Measurements from ENCODE around the gene TSNAXIP1.
A peak's percentile ranks its signal among the peaks of the same experiment; 100 is the strongest.
"Not testable (repeated sequence)": the region's sequence is repeated elsewhere in the genome, so short reads cannot be mapped to it uniquely, and the experiment has no call there.

Gene TSNAXIP1

GRCh38 chr16:67786491-67786890, 20.2 kb upstream of the TSNAXIP1 start:
- DNase-seq = no peak

- no peak for DNase-seq
Measured at GRCh38 chr16:67790071-67790470, 16.6 kb upstream of the TSNAXIP1 start.

GRCh38 chr16:67796099-67796718, 10.5 kb upstream of the TSNAXIP1 start:
- DNase-seq = no peak

GRCh38 chr16:67800338-67800926, 6.3 kb upstream of the TSNAXIP1 start:
- DNase-seq = no peak

- DNase-seq = no peak
Measured at GRCh38 chr16:67801241-67801640, 5.4 kb upstream of the TSNAXIP1 start.

GRCh38 chr16:67801883-67802282, 4.8 kb upstream of the TSNAXIP1 start:
- DNase-seq = no peak

GRCh38 chr16:67803894-67804293, 2.8 kb upstream of the TSNAXIP1 start:
- DNase-seq = no peak

- DNase-seq = no peak
Measured at GRCh38 chr16:67804853-67805542, 1.7 kb upstream of the TSNAXIP1 start.

- no peak for DNase-seq
Measured at GRCh38 chr16:67805718-67806427, 816 bp upstream of the TSNAXIP1 start.

GRCh38 chr16:67807148-67807682, 526 bp downstream of the TSNAXIP1 start:
- no peak for DNase-seq

GRCh38 chr16:67811899-67812298, 5.2 kb downstream of the TSNAXIP1 start:
- no peak for DNase-seq

- DNase-seq = no peak
Measured at GRCh38 chr16:67814567-67814966, 7.9 kb downstream of the TSNAXIP1 start.

- DNase-seq = no peak
Measured at GRCh38 chr16:67820608-67821259, 14.0 kb downstream of the TSNAXIP1 start.

- no peak for DNase-seq
Measured at GRCh38 chr16:67822511-67822910, 15.8 kb downstream of the TSNAXIP1 start.

- no peak for DNase-seq
Measured at GRCh38 chr16:67825119-67825518, 18.4 kb downstream of the TSNAXIP1 start.

- no peak for DNase-seq
Measured at GRCh38 chr16:67825906-67826305, 19.2 kb downstream of the TSNAXIP1 start.

GRCh38 chr16:67828651-67829050, 22.0 kb downstream of the TSNAXIP1 start:
- no peak for DNase-seq

- DNase-seq = no peak
Measured at GRCh38 chr16:67833030-67833414, 26.3 kb downstream of the TSNAXIP1 start.

- peak; percentile 84 for DNase-seq
Measured at GRCh38 chr16:67833415-67834241, 26.9 kb downstream of the TSNAXIP1 start.

- no peak for DNase-seq
Measured at GRCh38 chr16:67834242-67834614, 27.5 kb downstream of the TSNAXIP1 start.

- not testable (repeated sequence) for DNase-seq
Measured at GRCh38 chr16:67837190-67837589, 30.5 kb downstream of the TSNAXIP1 start.

- no peak for DNase-seq
Measured at GRCh38 chr16:67837811-67838210, 31.1 kb downstream of the TSNAXIP1 start.

Measured in NK-92 treated with Interleukin-12 subunit alpha and Interleukin-12 subunit beta, amount 100 ng/mL, for 24 hours (cell line).